Measurements from ENCODE around the gene NRN1L.
"Not testable (repeated sequence)": the region's sequence is repeated elsewhere in the genome, so short reads cannot be mapped to it uniquely, and the experiment has no call there.

NRN1L gene

GRCh38 chr16:67847064-67847861, 37.4 kb upstream of the NRN1L start, which contains the start of gene CENPT:
Gene CENPT (minus strand): TSS chr16:67847693. CDS start chr16:67833859, 13,834 bp downstream.
- H2AFZ ChIP-seq (ENCODE audit: low read depth, low read length) = peak within 1 kb of the TSS; percentile 51
- peaks cover 12% of the 10 kb centered on the region for H3K36me3 ChIP-seq (ENCODE audit: insufficient read depth, low read length)
- H3K27me3 ChIP-seq (ENCODE audit: insufficient read depth, low read length) = no peaks in the 10 kb centered on the region
- H3K4me1 ChIP-seq (ENCODE audit: insufficient read depth, low read length) = peaks cover 37% of the 10 kb centered on the region
- H3K4me3 ChIP-seq (ENCODE audit: low read length) = peak within 1 kb of the TSS; percentile 96
- no peaks in the 10 kb centered on the region for H3K9me3 ChIP-seq (ENCODE audit: low read length)

DNA sequence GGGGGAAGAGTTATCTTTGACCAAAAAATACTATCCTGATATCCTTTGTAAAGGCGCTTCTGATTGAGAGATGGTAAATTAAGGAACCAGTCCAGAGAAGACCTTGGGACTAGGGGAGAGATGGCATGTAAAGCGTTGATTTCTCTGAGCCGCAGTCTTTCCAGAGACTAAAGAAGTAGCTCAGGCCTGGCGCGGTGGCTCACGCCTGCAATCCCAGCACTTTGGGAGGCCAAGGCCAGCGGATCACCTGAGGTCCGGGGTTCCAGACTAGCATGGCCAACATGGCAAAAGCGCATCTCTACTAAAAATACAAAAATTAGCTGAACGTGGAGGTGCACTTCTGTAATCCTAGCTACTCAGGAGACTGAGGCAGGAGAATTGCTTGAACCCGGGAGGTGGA, 36.6 kb upstream of the NRN1L start:
- H3K4me1 ChIP-seq (ENCODE audit: insufficient read depth, low read length) = peaks cover 36% of the 10 kb centered on the region
- peak overlapping the region; percentile 96 for H3K4me3 ChIP-seq (ENCODE audit: low read length)
- no peaks in the 10 kb centered on the region for H3K27me3 ChIP-seq (ENCODE audit: insufficient read depth, low read length)
- no peak overlapping the region for H2AFZ ChIP-seq (ENCODE audit: low read depth, low read length)
- no peaks in the 10 kb centered on the region for H3K9me3 ChIP-seq (ENCODE audit: low read length)
- peaks cover 12% of the 10 kb centered on the region for H3K36me3 ChIP-seq (ENCODE audit: insufficient read depth, low read length)

DNA sequence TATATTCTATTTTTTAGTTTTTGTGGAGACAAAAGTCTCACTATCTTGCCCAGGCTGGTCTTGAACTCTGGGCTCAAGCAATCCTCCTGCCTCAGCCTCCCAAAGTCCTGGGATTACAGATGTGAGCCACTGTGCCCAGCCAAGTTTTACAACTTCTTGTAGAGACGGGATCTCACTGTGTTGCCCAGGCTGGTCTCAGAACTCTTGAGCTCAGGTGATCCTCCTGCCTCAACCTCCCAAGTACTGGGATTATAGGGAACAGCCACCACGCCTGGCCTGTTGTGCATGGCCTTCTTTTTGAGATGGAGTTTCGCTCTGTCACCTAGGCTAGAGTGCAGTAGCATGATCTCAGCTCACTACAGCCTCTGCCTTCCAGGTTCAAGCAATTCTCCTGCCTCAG, 31.0 kb upstream of the NRN1L start:
- Histone ChIP-seq H3K9me3 (ENCODE audit: low read length) (no peaks in the 10 kb centered on the region), H3K36me3 (ENCODE audit: insufficient read depth, low read length) (peaks cover 16% of the 10 kb centered on the region), H2AFZ (ENCODE audit: low read depth, low read length) (no peak overlapping the region), H3K4me1 (ENCODE audit: insufficient read depth, low read length) (no peaks in the 10 kb centered on the region), H3K27me3 (ENCODE audit: insufficient read depth, low read length) (no peaks in the 10 kb centered on the region), H3K4me3 (ENCODE audit: low read length) (no peak overlapping the region)

DNA sequence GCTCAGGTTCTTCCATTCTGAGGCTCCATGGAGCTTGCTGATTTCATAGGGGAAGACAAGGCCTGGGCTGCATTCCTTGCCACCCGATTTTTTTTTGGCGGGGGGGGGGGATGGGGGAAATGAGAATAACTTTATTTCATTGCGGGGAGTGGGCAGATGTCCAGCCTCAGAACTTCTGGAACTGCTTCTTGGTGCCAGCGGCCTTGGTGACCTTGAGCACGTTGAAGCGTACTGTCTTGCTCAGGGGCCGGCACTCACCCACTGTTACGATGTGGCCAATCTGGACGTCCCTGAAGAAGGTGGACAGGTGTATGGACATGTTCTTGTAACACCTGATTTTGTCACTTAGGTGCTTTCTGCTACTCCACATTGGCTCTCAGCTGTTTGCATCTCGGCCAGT, 28.9 kb upstream of the NRN1L start:
- Histone ChIP-seq H3K4me1 (ENCODE audit: insufficient read depth, low read length) (no peaks in the 10 kb centered on the region), H3K4me3 (ENCODE audit: low read length) (no peak overlapping the region), H3K9me3 (ENCODE audit: low read length) (no peaks in the 10 kb centered on the region), H3K36me3 (ENCODE audit: insufficient read depth, low read length) (peaks cover 12% of the 10 kb centered on the region), H3K27me3 (ENCODE audit: insufficient read depth, low read length) (no peaks in the 10 kb centered on the region), H2AFZ (ENCODE audit: low read depth, low read length) (no peak overlapping the region)

DNA sequence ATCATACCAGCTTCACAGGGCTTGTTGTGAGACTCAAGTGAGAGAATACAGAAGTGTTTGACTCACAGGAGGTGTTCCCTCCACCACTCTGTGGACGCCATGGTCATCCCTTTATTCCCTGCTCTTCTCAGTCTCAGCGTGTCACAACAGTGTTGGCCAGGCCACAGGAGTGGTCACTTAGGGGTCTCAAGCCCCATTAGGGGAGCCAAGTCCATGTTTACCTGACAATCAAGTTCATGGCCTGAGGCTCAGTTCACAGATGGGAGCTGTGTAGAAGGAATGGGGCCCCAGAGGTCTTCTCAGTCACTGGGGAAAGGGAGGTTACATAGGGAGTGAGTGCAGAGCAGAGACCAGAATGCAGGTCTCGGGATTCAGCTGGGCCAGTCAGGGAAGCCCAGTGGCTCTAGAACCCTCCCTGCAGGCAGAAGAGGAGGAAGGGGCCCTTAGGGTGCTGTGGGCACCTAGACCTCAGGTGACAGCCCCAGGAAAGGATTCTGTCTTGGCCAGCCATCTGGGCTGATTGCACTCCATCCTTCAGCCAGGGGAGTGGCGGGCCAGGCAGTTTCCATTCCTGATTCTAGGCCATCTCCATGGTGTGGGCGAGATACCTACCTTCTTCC, 27.6 kb upstream of the NRN1L start:
- Histone ChIP-seq H3K4me3 (ENCODE audit: low read length) (no peak overlapping the region), H3K36me3 (ENCODE audit: insufficient read depth, low read length) (peaks cover 20% of the 10 kb centered on the region), H3K27me3 (ENCODE audit: insufficient read depth, low read length) (no peaks in the 10 kb centered on the region), H3K9me3 (ENCODE audit: low read length) (no peaks in the 10 kb centered on the region), H2AFZ (ENCODE audit: low read depth, low read length) (no peak overlapping the region), H3K4me1 (ENCODE audit: insufficient read depth, low read length) (no peaks in the 10 kb centered on the region)

GRCh38 chr16:67857547-67858233, 27.0 kb upstream of the NRN1L start:
- Histone ChIP-seq H3K36me3 (ENCODE audit: insufficient read depth, low read length) (peaks cover 22% of the 10 kb centered on the region), H3K27me3 (ENCODE audit: insufficient read depth, low read length) (no peaks in the 10 kb centered on the region), H3K9me3 (ENCODE audit: low read length) (no peaks in the 10 kb centered on the region), H3K4me3 (ENCODE audit: low read length) (no peak overlapping the region), H2AFZ (ENCODE audit: low read depth, low read length) (no peak overlapping the region), H3K4me1 (ENCODE audit: insufficient read depth, low read length) (no peaks in the 10 kb centered on the region)

DNA sequence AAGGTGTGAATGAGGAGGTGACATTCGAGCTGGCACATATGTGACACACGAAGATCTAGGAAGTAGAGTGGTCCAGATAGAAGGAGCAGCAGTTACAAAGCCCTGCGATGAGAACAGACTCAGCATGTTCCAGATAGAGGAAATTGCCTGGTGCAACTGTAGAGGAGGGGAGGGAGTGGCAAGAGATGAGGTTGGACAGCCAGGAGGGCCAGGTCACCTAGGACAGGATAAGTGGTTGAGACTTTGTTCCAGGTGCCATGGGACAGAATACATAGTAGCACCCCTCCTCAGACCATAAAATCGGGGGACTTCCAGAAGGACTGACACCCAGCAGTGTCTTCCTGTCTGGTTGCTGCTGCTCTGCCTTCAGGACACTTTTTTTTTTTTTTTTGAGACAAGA, 26.2 kb upstream of the NRN1L start:
- Histone ChIP-seq H3K36me3 (ENCODE audit: insufficient read depth, low read length) (peaks cover 22% of the 10 kb centered on the region), H2AFZ (ENCODE audit: low read depth, low read length) (no peak overlapping the region), H3K4me3 (ENCODE audit: low read length) (no peak overlapping the region), H3K27me3 (ENCODE audit: insufficient read depth, low read length) (no peaks in the 10 kb centered on the region), H3K9me3 (ENCODE audit: low read length) (no peaks in the 10 kb centered on the region), H3K4me1 (ENCODE audit: insufficient read depth, low read length) (no peaks in the 10 kb centered on the region)

GRCh38 chr16:67860589-67861398, 23.9 kb upstream of the NRN1L start:
- H3K9me3 ChIP-seq (ENCODE audit: low read length) = no peaks in the 10 kb centered on the region
- no peaks in the 10 kb centered on the region for H3K4me1 ChIP-seq (ENCODE audit: insufficient read depth, low read length)
- H3K27me3 ChIP-seq (ENCODE audit: insufficient read depth, low read length) = no peaks in the 10 kb centered on the region
- H3K4me3 ChIP-seq (ENCODE audit: low read length) = no peak overlapping the region
- no peak overlapping the region for H2AFZ ChIP-seq (ENCODE audit: low read depth, low read length)
- peaks cover 29% of the 10 kb centered on the region for H3K36me3 ChIP-seq (ENCODE audit: insufficient read depth, low read length)

GRCh38 chr16:67861877-67862276, 22.8 kb upstream of the NRN1L start:
- H3K4me3 ChIP-seq (ENCODE audit: low read length) = no peak overlapping the region
- no peaks in the 10 kb centered on the region for H3K4me1 ChIP-seq (ENCODE audit: insufficient read depth, low read length)
- peaks cover 32% of the 10 kb centered on the region for H3K36me3 ChIP-seq (ENCODE audit: insufficient read depth, low read length)
- no peak overlapping the region for H2AFZ ChIP-seq (ENCODE audit: low read depth, low read length)
- no peaks in the 10 kb centered on the region for H3K27me3 ChIP-seq (ENCODE audit: insufficient read depth, low read length)
- no peaks in the 10 kb centered on the region for H3K9me3 ChIP-seq (ENCODE audit: low read length)

DNA sequence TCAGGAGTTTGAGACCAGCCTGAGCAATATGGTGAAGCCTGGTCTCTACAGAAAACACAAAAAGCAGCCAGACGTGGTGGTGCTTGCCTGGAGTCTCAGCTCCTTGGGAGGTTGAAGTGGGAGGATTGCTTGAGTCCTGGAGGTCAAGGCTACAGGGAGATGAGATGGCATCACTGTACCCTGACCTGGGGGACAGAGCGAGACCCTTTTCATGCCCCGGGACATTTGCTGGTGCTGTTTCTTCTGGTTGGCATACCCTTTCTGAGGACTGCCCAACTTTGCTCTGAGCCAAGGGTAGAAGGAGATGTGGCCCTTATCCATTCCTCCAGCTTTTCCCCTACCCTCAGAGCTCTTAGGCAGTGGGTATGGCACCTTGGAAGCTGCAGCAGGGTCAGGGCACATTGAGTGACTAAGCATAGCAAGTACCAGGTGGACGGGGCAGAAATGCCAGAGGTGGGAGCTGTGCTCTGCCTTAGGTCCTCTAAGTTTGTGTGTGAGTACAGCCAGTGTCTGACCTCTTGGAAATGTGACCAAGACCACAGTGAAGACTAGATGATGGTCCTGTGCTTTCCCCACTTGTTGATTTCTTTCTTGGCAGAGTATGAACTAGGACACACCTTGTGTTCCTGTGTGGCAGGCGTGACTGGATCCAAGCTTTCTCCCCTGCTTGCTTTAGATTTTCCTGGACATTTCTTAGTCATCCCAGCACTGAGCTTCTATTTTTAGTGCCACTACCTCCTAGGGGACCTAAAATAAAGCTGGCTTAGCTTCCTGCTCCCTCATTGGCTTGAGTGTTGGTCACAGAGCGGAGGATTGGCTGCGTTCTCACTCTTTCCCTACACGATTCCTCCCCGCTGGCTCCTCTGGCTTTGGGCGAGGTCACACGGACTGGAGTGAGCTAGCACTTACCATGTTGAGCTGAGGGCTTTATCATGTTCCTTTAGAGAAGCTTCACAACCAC, 21.8 kb upstream of the NRN1L start:
- no peak overlapping the region for H3K4me3 ChIP-seq (ENCODE audit: low read length)
- no peak overlapping the region for H2AFZ ChIP-seq (ENCODE audit: low read depth, low read length)
- peaks cover 39% of the 10 kb centered on the region for H3K36me3 ChIP-seq (ENCODE audit: insufficient read depth, low read length)
- no peaks in the 10 kb centered on the region for H3K4me1 ChIP-seq (ENCODE audit: insufficient read depth, low read length)
- H3K9me3 ChIP-seq (ENCODE audit: low read length) = no peaks in the 10 kb centered on the region
- no peaks in the 10 kb centered on the region for H3K27me3 ChIP-seq (ENCODE audit: insufficient read depth, low read length)

DNA sequence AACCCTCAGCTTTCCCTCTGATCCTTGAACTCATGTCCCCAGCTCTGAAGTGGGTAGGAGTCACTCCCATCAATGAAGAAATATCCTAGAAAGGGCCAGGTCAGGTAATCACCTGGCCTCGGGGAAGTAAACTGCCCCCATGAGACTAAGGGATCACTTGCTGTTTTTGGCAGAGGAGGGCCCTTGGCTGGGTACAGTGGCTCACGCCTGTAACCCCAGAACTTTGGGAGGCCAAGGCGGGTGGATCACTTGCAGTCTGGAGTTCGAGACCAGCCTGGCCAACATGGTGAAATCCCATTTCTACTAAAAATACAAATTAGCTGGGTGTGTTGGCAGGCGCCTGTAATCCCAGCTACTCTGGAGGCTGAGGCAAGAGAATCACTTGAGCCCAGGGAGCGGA, 20.6 kb upstream of the NRN1L start:
- not testable (repeated sequence) for H3K4me3 ChIP-seq (ENCODE audit: low read length); H2AFZ ChIP-seq (ENCODE audit: low read depth, low read length); H3K4me1 ChIP-seq (ENCODE audit: insufficient read depth, low read length); H3K9me3 ChIP-seq (ENCODE audit: low read length); H3K27me3 ChIP-seq (ENCODE audit: insufficient read depth, low read length)
- H3K36me3 ChIP-seq (ENCODE audit: insufficient read depth, low read length) = peaks cover 50% of the 10 kb centered on the region

GRCh38 chr16:67864594-67864993, 20.1 kb upstream of the NRN1L start:
- Histone ChIP-seq H3K27me3 (ENCODE audit: insufficient read depth, low read length) (no peaks in the 10 kb centered on the region), H3K36me3 (ENCODE audit: insufficient read depth, low read length) (peaks cover 51% of the 10 kb centered on the region), H3K4me1 (ENCODE audit: insufficient read depth, low read length) (no peaks in the 10 kb centered on the region)

More at GRCh38 chr16:67864594-67864993, 20.1 kb upstream of the NRN1L start:
- Histone ChIP-seq H2AFZ (ENCODE audit: low read depth, low read length) (no peak overlapping the region), H3K9me3 (ENCODE audit: low read length) (no peaks in the 10 kb centered on the region), H3K4me3 (ENCODE audit: low read length) (no peak overlapping the region)

Data from neuron (in vitro differentiated cells).